Measurements from ENCODE around the gene SPDYE4.

Gene SPDYE4

DNA sequence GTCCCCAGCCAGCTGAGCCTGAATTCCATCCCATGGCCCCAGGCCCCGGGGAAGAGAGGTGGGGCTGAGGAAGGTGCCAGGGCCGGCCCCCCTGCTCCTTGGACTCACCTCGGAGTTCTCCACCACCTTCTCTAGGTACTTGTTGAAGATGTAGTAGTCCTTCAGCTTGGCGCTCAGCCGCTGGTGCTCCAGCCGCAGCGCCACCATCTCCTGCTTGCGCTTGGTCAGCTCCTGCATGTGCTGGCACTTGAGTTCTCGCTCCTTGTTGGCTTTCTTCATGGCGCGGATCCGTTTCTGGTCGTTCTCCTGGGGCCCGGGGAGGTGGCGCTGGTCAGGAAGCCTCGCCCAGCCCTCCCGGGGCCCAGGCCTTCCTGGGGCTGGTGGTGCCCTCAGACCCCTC is 17.0 kb downstream of the SPDYE4 start:
- DNase-seq (ENCODE audit: low spot score): no peak

DNA sequence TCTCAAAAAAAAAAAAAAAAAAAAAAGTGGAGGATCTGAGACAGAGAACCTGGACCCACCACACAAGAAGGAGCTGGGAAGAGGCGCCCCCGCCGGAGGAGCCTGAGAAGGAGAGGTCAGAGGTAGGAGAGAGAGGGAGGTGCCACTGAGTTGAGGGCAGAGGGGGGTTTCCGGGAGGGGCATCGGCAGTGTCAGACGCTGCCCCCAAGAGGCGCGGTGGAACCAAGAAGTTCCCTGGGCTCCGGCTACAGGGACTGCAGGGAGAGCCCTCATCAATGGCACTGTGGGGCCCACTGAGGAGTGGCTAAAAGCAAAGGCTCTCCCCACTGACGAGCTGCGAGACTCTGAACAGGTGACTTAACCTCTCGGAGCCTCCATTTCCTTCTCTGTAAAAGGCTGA is 17.9 kb downstream of the SPDYE4 start:
- DNase-seq (ENCODE audit: low spot score): no peak

DNA sequence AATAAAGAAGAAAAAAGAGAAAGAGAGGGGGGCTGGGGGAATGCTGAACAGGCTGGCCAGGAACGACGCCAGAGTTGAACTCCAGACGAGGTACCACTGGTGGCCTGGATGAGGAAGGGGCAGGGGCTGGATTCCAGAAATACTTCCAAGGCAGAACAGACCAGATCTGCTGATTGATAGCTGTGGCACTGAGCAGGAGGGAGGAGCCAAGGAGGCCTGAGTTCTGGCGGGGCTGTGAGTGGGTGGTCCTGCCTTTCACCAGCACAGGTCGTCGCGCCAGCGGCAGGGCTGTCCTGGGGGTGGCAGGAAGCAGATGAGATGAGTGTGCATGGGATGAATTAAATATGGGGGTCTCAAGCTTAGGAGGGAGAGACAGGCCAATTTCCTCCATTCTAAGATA is 19.2 kb downstream of the SPDYE4 start:
- DNase-seq (ENCODE audit: low spot score): no peak

DNA sequence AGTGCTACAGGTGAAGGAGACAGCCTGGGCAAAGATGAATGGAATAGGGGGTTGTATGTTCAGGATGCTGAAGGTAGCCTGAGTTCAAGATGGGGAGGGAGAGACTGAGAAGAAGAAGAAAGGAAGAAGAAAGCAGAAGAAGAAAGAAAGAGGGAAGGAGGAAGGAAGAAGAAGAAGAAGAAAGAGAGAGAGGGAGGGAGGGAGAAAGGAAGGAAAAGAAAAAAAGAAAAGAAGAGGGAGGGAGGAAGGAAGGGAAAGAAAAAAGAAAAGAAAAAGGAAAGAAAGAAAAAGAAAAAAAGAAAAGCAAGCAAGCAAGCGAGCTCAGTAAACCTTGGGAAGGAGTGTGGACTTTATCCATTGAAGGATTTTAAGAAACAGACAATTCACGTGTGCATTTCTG is 21.6 kb downstream of the SPDYE4 start:
- DNase-seq (ENCODE audit: low spot score): no peak

DNA sequence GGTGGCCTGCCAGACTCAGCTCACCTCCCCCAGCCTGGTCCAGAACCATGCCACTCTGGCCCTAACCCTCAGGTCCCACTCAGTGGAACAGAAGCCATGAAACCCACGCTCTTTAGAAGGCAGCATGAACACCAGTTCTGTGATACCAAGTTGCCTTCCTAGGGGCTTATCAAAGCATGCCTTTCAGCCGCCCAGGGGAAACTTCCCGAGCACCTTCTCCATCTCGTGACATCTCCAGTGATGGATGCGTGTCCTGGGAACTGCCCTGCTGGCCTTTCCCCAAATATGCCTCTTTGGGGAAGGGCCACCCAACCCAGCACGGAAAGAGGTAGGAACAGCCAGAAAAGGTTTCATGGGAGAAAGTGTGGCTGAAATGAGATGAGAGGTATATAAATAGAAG is 22.0 kb downstream of the SPDYE4 start:
- DNase-seq (ENCODE audit: low spot score): no peak

DNA sequence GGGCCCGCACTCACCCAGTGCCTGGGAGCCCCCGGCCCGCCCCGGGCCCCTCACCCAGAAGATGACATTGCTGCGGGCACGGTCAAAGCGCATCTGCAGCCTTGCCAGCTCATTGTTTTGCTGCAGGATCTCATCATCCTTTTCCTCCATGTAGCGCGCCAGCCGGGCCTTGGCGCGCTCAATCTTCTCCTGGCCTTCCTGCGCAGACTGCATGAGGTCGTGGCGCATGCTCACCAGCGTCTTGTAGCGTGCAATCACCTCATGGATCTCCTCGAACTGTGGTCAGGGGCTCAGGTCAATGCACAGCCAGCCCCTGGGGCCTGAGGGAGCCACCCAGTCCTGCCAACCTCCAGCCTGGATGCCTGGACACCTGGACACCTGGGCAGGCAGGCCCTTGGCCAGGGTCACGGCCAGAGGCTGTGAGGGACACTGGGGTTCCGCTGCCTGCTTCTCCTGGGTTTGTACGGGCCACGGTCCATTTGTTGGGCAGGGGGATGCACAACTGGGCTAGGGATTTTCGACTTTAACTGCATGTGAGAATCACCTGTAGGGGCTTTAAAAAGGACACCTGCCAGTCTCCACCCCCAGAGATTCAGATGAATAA is 22.9 kb downstream of the SPDYE4 start:
- DNase-seq (ENCODE audit: low spot score): no peak

DNA sequence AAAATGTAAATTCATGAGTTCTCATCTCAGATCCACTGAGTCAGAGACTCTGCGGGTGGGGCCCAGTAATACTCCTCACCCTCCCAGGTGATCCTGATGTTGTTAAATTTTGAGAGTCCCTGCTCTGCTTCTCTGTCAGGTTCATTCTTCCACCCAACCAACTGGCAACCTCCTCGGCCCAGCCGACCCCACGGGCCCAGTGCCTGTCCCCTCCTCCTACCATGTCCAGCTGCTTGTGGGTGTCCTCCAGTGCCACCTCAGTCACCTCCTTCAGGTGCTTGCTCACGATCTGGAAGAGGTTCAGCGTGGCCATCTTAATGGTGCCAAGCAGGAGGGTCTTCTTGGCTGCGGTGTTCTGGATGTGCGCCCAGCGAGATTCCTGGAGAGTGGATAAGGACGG is 23.5 kb downstream of the SPDYE4 start:
- no peak for DNase-seq (ENCODE audit: low spot score)

DNA sequence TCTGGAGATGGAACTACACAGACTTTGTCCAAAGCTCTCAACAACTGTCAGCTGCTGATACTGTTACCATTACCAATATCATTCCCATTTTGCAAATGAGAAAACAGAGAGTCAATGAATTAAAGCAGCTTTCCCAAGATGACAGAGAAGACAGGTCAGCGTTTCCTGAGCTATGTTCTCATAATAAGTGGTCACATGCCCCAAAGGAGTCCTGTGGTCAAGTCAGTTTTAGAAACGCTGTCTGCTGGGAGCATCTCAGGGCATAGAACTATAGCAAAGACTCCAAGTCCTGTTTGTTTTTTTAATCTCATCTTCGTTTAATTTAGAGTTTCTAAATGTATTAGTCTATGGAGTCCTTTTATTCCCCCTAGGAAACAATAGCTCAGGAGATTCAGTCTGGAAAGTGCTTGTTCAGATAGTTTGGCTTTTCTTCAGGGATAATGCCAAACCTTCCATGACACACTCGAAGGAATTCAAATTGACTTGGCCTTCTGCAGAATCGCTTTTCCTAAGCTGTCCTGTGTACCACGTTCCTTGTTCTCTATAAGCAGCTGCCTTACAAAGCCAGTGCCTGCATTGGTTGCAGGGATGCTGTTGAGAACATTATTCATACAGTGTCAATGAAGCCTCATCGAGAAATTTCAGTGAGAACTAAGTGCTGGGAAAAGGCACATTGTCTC is 25.8 kb downstream of the SPDYE4 start:
- DNase-seq (ENCODE audit: low spot score): no peak

DNA sequence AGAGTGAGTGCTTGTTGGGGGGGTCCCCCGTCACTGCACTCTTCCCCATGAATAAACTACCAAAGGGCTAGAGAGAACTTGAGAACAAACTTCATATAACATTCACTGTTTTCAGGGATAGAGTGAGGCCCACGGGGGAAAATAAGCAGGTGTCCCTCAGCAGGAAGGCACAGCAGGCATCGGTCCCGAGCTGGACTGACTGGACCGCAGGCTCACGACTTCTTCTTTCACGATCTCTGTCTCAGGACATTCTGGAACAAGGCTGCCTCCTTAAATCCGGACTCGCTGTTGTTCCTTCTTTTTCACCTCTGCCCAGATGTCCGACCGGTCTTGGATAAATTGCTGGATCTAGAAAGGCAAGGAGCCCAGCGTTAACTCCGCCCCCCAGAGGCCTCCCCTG is 28.5 kb downstream of the SPDYE4 start:
- DNase-seq (ENCODE audit: low spot score): no peak

DNA sequence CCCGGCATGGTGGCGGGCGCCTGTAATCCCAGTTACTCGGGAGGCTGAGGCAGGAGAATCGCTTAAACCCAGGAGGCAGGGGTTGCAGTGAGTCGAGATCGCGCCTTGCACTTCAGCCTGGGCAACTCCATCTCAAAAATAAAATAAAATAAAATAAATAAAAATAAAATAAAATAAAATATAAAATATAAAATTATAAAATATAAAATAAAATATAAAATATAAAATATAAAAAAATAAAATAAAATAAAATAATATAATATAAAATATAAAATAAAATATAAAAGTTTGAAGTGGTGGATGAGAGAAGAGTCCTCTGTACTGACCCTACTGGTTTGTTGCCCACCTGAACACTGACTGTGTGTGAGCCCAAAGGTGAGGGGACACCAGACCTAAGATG is 28.9 kb downstream of the SPDYE4 start:
- DNase-seq (ENCODE audit: low spot score): no peak

DNA sequence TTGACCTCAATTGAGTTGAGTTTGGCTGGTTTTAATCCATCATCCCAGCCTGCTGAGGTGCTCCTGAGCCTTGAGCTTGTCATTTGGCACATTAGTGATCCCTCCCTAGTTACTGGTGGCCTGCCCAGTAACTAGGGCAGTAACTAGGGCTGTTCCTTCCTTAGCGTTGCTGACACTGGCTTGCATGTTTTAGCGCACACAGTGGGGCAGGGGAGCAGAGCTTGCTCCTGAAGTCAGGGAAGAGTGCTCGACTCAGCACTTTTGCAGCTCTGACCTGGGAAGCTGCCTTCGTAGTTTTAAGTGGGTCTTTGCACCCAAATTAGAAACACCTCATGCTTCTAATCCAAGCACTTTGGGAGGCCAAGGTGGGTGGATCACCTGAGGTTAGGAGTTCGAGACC is 29.4 kb downstream of the SPDYE4 start:
- no peak for DNase-seq (ENCODE audit: low spot score)

DNA sequence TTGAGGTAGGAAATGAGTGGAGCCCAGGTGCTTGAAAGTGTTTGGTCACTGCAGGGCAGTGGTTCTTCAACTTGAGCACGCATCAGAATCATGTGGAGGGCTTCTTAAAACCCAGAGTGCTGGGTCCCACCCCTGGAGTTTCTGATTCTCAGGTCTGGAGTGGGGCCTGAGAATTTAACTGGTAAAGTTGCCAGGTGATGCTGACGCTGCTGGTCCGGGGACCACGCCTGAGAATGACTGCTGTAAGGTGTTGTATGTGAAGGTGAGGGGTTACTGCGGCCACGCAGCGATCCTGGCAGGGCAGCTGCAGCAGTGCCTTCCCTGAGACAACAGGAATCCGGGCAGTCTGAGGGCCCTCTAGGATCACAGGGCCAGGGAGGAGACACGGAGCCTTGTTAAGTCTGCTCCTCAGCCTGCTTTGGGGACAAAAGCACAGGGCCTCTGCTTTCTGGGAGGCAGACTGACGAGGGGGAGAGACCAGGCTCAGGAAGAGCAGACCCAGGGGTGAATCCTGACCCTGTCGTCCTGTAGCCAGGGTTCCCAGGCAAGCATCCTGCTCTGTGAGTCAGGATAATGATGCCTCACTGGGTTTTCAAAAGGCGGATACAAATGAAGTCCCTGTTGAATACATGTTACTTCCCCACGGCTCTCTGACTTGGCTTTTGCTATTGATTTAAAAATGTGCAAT is 30.0 kb downstream of the SPDYE4 start:
- DNase-seq (ENCODE audit: low spot score): no peak

DNA sequence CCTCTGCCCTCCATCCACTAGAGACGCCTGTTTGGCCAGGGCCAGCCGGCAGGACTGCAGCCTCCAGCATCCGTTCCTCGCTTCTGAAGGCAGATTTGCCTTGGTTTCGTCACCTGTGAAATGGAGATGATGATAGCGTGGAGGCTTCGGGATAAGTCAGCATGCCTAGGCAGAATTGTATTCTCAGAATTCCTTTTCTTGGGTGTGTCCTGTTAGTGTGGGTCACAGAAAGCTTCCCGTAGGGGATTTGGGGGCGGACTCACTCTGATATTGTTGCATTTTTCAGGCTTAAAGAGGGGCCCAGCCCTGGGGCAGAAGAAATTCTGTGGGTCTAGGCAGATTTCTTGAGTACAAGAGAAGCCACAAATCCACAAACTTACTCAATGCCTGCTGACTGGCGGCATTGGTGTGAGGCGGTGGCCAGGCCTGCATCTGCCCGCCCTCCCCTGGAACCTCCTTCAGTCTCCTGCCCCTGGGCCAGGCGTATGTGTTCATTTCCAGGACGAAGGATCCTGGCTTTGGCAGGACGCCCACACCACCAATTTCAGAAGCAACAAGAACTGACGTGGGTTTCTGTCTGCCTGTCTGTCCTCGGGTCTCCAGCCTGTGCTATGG is 31.3 kb downstream of the SPDYE4 start:
- DNase-seq (ENCODE audit: low spot score): no peak

DNA sequence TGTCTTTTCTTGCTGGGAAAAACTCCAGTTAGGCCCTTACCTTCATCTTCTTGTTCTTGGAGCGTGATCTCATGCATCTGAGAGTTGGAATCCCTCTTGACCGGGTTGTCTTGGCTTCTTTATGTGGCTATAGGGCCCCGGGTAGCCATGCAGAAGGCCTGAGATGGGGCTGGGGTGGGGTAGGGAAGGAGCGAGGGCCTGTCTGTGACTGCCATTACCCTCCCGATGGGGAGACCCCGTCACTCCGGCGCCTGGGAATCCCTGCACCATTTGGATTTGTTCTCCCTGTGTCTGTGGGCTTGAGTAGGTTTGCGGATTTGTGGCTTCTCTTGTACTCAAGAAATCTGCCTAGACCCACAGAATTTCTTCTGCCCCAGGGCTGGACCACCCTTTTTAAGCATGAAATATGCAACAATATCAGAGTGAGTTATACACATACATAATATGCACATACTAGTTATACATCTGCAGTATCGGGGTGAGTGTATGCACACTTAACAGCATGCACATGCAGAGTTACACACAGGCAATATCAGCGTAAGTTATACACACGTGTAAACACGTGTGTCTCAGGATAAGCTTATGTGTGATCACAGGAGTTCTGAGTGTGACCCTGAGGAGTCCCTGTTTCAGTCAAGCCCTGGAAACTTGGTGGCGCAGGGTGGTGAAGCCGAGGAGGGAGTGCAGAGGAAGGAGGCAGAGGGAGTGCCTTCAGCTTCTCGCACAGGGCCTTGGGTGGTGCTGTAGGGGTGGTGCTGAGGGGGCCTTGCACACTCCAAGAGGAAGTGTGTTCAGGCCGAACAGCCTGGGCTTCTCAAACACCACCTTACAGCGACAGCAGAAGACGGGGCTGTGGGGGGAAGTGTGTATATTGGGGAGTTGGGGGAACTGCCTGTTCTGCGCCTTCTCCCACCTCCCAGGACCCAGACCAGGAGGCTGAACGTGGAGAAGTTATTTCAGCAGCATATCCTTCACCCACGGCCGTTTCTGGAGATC is 32.2 kb downstream of the SPDYE4 start:
- no peak for DNase-seq (ENCODE audit: low spot score)

DNA sequence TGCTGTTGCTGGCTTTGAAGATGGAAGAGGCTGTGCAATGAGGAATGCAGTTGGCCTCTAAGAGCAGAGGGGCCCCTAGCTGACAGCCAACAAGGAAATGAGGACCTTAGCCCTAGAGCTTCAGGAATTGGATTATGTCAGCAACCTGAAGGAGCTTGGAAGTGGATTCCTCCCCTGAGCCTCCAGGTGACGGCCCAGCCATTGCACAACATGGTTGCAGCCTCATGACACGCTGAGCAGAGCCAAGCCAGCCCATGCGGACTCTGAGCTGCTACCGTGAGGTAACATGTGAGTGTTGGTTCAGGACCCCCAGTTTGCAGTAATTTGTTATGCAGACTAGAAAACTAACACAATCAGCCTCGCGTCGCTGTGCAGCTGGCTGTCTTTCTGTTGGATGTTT is 33.9 kb downstream of the SPDYE4 start:
- DNase-seq (ENCODE audit: low spot score): no peak

DNA sequence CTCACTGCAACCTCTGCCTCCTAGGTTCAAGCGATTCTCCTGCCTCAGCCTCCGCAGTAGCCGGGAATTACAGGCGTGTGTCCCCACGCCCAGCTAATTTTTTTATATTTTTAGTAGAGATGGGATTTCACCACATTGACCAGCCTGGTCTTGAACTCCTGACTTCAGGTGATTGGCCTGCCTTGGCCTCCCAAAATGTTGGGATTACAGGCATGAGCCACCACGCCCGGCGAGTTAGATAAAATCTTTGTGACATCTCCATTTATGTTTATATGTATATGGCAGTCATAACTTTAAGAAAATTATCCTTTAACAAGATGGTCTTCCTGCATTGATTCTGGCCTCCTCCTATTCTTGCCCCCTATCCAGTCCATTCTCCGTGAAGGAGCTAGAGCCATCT is 37.8 kb downstream of the SPDYE4 start:
- DNase-seq (ENCODE audit: low spot score): no peak

DNA sequence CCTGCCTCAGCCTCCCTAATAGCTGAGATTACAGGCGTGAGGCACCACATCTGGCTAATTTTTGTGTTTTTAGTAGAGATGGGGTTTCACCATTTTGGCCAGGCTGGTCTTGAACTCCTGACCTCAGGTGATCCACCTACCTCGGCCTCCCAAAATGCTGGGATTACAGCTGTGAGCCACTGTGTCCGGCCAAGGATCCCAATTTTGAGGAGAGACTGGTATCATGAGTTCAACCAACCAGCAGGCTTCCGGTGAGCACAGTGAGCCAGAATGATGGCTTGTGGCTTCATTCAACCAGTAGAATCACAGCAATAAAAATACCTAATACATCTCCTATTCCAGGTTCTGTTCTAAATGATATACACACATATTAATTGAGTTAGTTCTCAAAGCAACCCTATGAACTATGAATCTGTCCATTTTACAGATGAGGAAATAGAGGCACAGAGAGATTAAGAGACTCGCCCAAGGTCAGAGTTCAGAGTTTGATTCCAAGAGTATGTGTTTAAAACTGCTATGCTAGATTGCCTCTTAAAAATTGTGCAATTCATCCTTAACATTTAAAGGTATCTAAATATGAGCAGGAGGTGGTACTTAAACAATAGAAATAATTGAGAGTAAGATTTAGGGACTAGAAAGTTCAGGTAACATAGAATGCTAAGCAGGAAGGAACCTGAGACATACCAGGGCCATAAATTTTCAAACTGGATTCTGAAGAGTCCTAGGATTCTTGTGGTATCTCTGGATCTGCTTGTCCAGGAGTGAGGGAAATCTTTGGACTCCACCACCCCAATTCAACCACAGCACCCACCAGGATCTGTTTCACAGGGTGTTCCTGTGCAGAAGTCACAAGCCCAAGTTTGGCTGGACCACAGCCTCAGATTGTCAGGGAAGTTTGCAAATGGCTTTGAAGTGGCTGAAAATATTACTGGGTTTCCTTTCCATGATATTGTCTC is 38.8 kb downstream of the SPDYE4 start:
- DNase-seq (ENCODE audit: low spot score): no peak

DNA sequence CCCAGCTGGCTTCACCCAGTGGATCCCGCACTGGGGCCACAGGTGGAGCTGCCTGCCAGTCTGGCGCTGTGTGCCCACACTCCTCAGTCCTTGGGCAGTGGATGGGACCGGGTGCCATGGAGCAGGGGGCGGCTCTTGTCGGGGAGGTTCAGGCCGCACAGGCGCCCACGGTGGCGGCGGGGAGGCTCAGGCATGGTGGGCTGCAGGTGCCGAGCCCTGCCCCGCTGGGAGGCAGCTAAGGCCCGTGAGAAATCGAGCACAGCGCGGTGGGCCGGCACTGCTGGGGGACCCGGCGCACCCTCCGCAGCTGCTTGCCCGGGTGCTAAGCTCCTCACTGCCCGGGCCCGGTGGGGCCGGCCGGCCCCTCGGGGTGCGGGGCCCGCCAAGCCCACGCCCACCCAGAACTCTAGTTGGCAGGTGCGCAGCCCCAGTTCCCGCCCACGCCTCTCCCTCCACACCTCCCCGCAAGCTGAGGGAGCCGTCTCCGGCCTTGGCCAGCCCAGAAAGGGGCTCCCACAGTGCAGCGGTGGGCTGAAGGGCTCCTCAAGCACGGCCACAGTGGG is 40.3 kb downstream of the SPDYE4 start:
- no peak for DNase-seq (ENCODE audit: low spot score)

DNA sequence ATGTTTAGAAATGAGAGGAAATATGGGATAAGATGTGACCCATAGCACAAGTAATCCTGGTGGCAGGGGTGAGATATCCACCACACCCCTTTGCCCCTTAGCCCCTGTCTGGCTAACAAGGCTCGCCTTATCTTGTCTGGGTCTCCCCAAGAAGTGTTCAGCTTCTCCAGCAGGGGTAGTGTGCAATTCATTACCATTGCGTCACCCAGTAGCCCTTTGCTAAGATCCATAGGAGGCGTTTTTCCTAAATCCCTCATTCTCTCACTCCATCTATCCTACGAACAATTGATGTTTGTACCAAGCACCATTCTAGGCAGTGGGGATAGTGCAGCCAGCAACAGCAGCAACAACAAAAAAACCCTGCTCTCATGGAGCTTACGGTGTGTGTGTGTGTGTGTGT is 44.5 kb downstream of the SPDYE4 start:
- no peak for DNase-seq (ENCODE audit: low spot score)

DNA sequence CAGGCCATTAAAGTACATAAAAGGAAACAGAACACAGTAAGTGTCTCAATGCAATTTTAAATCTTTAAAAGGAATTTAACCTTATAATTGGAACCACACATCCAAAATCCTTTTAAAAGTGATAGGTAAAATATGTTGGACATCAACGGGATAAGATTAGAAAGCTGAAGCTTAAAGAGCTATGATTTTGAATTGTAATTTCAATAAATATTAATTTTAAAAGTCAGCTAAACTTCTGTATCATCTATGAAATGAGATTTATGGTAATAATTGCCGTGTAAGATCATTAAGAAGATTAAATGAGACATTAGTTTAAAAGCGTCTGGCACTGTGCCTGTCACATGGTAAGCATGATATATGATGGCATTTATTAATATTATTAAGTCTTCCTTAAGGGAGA is 45.0 kb downstream of the SPDYE4 start:
- no peak for DNase-seq (ENCODE audit: low spot score)

DNA sequence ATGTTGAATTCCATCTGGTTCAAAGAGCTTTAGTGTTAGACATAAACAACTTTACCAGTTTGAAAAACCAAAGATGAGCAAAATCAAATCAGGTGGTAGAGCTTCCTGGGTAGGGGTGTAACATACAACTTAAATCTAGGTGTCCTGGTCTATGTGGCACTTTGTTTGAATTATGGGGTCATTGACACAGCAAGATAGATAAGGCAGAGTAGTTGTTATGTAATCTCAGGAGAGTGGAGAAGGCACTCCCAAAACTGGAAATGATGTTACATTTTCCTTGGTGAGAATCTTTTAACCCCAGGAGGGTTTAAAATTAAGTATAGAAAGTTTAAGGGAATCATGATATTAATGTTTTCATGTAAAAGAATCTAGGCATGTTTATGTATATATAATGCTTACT is 45.6 kb downstream of the SPDYE4 start:
- no peak for DNase-seq (ENCODE audit: low spot score)

Measured in kidney capillary endothelial cell (primary cell).